ENCODE data around the gene TTC9. TPM values are rescaled to one million over a fixed set of nuclear protein-coding genes. Genes with fewer than 3 reads are reported as not detected.

Gene TTC9
- total and polyA plus RNA-seq, 10 of the 15 experiments (the other 5 are each of a cell fraction or from before 2014, with no cell fraction given): 0.87 to 15.8 (median 7.8) TPM

DNA sequence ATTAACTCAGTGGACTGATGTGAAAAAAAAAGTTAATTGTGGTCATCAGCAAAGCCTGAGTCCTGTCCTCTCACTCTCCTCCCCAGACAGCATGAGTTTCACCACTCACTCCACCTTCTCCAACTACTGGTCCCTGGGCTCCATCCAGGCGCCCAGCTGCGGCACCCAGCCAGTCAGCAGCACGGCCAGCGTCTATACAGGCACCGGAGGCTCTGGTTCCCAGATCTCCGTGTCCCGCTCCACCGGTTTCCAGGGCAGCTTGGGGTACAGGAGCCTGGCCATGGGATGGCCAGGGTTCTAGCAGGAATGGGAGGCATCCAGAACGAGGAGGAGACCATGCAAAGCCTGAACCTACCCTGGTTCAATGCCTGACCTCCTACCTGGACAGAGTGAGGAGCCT, 47.3 kb upstream of the TTC9 start:
- POLR2A ChIA-PET: no interaction called here
- no peak overlapping the region for H3K4me3 ChIP-seq
- TF ChIP-seq RUNX3 (IDR thresholded peaks at IDR 0.05; ENCODE audit: low read length) (no peak), ZZZ3 (IDR thresholded peaks at IDR 0.05; ENCODE audit: control insufficient read depth, insufficient read length, low read depth) (no peak), CHD2 (IDR thresholded peaks at IDR 0.05; ENCODE audit: borderline replicate concordance, low read depth, low read length) (no peak), GATAD2B (conservative IDR thresholded peaks at IDR 0.05; ENCODE audit: low read depth) (no peak), NRF1 (conservative IDR thresholded peaks at IDR 0.05; ENCODE audit: low read depth, low read length) (no peak), SUZ12 (IDR thresholded peaks at IDR 0.05; ENCODE audit: unreplicated experiment) (no peak), ZBED1 (IDR thresholded peaks at IDR 0.05; ENCODE audit: borderline replicate concordance) (no peak)
- TF ChIP-seq, protein P1, sequence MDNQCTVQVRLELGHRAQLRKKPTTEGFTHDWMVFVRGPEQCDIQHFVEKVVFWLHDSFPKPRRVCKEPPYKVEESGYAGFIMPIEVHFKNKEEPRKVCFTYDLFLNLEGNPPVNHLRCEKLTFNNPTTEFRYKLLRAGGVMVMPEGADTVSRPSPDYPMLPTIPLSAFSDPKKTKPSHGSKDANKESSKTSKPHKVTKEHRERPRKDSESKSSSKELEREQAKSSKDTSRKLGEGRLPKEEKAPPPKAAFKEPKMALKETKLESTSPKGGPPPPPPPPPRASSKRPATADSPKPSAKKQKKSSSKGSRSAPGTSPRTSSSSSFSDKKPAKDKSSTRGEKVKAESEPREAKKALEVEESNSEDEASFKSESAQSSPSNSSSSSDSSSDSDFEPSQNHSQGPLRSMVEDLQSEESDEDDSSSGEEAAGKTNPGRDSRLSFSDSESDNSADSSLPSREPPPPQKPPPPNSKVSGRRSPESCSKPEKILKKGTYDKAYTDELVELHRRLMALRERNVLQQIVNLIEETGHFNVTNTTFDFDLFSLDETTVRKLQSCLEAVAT (IDR thresholded peaks at IDR 0.05): no peak
- TF ChIP-seq, protein P2, sequence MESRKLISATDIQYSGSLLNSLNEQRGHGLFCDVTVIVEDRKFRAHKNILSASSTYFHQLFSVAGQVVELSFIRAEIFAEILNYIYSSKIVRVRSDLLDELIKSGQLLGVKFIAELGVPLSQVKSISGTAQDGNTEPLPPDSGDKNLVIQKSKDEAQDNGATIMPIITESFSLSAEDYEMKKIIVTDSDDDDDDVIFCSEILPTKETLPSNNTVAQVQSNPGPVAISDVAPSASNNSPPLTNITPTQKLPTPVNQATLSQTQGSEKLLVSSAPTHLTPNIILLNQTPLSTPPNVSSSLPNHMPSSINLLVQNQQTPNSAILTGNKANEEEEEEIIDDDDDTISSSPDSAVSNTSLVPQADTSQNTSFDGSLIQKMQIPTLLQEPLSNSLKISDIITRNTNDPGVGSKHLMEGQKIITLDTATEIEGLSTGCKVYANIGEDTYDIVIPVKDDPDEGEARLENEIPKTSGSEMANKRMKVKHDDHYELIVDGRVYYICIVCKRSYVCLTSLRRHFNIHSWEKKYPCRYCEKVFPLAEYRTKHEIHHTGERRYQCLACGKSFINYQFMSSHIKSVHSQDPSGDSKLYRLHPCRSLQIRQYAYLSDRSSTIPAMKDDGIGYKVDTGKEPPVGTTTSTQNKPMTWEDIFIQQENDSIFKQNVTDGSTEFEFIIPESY (IDR thresholded peaks at IDR 0.05): no peak
- CTCF ChIA-PET: no interaction called here
- H3K9ac ChIP-seq (ENCODE audit: control insufficient read depth, insufficient read depth, low read length): no peak overlapping the region
- BruUV-seq (replicated peaks): no TSS peak
- ATAC-seq (no peak), DNase-seq (ENCODE audit: low read depth, low spot score) (no peak), FAIRE-seq (no peak)
- H3K4me1 ChIP-seq (ENCODE audit: control insufficient read depth, insufficient read depth, low read length): 0 out of 2 replicates have a peak, but pooled peaks cover 5% of the 10 kb centered on the region
- in situ Hi-C loops (cut with MboI) (no loop called here), intact Hi-C loops (cut with micrococcal nuclease; ENCODE audit: unreplicated experiment) (no loop called here)
- peaks cover 13 to 30% of the 10 kb centered on the region in 2 experiments for H3K36me3 ChIP-seq (ENCODE audit: control insufficient read depth in 2 of 2, insufficient read depth in 2 of 2, low read length in 1 of 2)
- no peak overlapping the region for H2AFZ ChIP-seq (ENCODE audit: control insufficient read depth, low read depth, low read length)
- 95% methylated on average over 9 of the region's 9 CpGs for WGBS (ENCODE audit: insufficient coverage, insufficient replicate concordance, low lambda C conversion rate, missing lambda C conversion rate)
- peaks cover 26% of the 10 kb centered on the region for H3K79me2 ChIP-seq (ENCODE audit: control insufficient read depth, insufficient read depth, low read length)
- no peaks in the 10 kb centered on the region for H3K9me3 ChIP-seq (replicated peaks; ENCODE audit: control insufficient read depth, insufficient read depth, low read length)
- SMC1A ChIA-PET (ENCODE audit: uncharacterized antibody, unreplicated experiment): interaction anchor here (1.4 kb wide), 1 partner anchor 111 kb away, joined by 3 read pairs; no protein-coding TSS in a partner anchor
- RAD21 ChIA-PET (ENCODE audit: unreplicated experiment): interaction anchor here (0.6 kb wide), 1 partner anchor 75 kb away, joined by 3 read pairs; no protein-coding TSS in a partner anchor
- H3K4me2 ChIP-seq (ENCODE audit: control insufficient read depth, insufficient read depth): no peak overlapping the region
- H4K20me1 ChIP-seq (ENCODE audit: control insufficient read depth, insufficient read depth): no peaks in the 10 kb centered on the region
- no peak overlapping the region for H3K27ac ChIP-seq (ENCODE audit: control insufficient read depth, insufficient read depth)
- no peaks in the 10 kb centered on the region for H3K27me3 ChIP-seq (replicated peaks in 1 of 2; ENCODE audit: control insufficient read depth in 2 of 2, insufficient read depth in 2 of 2, low read length in 1 of 2)

Measured in GM12878 (cell line).